Ovary (tissue), 3 donors: ENCODE data around the gene FUCA2.

ENCODE experiments used
- CTCF ChIP-seq, 3 donors: fragments of 450-650 bp in 2 of 3; fragments of 200-600 bp in 1 of 3; IDR thresholded peaks; one replicate each; pipeline versions ENCODE4 v1.5.1 to v1.8.0; 2016 to 2022; ENCODE audit warnings: antibody characterized with exemption in 3 of 3, mild to moderate bottlenecking in 1 of 3
- POLR2A ChIP-seq: fragments of 450-650 bp; IDR thresholded peaks from one replicate; pipeline ENCODE4 v1.6.1; 2017; ENCODE audit warnings: antibody characterized with exemption, mild to moderate bottlenecking, moderate library complexity
- donor health status: DM: no; HTN: no; CAD: no.

GRCh38 chr6:143506620-143507019 is 4.9 kb downstream of the FUCA2 start:
- TF ChIP-seq CTCF (IDR thresholded peaks at IDR 0.05) (no peak), POLR2A (no peak)
